ENCODE results near the gene ZNF385C.

DNA sequence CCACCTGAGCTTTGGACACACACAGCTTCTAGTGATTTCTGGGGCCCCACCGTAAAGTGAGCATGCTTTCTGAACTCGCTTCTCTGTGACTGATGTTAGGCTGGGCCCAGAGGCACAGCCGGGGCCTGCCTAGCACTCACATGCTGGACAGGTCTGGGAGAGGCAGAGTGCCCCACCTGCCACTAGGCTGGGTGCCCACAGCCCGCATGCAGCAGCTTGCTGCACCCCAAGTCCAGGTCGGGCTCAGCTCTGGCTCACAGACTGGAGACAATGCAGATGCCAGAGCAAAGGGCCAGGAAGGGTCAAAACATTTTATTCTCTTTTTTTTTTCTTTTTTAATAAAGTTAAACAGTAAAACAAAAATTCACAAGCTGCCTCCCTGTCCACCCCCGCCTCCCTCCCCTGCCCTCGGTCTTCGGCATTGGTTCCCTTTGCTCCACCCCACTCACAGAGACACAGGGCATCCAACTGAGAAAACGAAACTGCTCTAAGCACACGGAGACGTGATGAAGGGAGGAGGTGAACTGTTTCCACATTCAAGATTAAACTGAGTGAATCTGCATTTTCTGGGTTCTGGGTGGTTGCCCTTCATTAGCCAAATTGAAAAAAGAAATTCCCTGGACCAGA lies 122.0 kb downstream of the ZNF385C start:
- TF ChIP-seq, protein P1, sequence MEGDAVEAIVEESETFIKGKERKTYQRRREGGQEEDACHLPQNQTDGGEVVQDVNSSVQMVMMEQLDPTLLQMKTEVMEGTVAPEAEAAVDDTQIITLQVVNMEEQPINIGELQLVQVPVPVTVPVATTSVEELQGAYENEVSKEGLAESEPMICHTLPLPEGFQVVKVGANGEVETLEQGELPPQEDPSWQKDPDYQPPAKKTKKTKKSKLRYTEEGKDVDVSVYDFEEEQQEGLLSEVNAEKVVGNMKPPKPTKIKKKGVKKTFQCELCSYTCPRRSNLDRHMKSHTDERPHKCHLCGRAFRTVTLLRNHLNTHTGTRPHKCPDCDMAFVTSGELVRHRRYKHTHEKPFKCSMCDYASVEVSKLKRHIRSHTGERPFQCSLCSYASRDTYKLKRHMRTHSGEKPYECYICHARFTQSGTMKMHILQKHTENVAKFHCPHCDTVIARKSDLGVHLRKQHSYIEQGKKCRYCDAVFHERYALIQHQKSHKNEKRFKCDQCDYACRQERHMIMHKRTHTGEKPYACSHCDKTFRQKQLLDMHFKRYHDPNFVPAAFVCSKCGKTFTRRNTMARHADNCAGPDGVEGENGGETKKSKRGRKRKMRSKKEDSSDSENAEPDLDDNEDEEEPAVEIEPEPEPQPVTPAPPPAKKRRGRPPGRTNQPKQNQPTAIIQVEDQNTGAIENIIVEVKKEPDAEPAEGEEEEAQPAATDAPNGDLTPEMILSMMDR (IDR thresholded peaks at IDR 0.05; ENCODE audit: borderline replicate concordance, extremely low read depth, low read length, poor library complexity, severe bottlenecking): no peak
- no peak for TF ChIP-seq EZH2 (IDR thresholded peaks at IDR 0.05; ENCODE audit: borderline replicate concordance, low read depth, low read length, severe bottlenecking)
